HG02870 (cell line): ENCODE data around the gene ZNF415.
A peak's percentile ranks its signal among the peaks of the same experiment; 100 is the strongest.
"Not testable (repeated sequence)": the region's sequence is repeated elsewhere in the genome, so short reads cannot be mapped to it uniquely, and the experiment has no call there.

Experiments
- ATAC-seq: cut with Tn5 transposase; IDR thresholded peaks from one replicate; pipeline ENCODE4 v1.9.1; 2021; ENCODE audit warnings: mild to moderate bottlenecking, moderate library complexity; ENCODE audit not compliant: unreplicated experiment

Gene ZNF415

GRCh38 chr19:53103234-53104203, 29.2 kb downstream of the ZNF415 start, which contains the start of gene ZNF160:
TSS of gene ZNF160 (minus strand) at chr19:53103422. CDS start at chr19:53086276, 17,146 bp downstream.
- peak; percentile 90 for ATAC-seq

DNA sequence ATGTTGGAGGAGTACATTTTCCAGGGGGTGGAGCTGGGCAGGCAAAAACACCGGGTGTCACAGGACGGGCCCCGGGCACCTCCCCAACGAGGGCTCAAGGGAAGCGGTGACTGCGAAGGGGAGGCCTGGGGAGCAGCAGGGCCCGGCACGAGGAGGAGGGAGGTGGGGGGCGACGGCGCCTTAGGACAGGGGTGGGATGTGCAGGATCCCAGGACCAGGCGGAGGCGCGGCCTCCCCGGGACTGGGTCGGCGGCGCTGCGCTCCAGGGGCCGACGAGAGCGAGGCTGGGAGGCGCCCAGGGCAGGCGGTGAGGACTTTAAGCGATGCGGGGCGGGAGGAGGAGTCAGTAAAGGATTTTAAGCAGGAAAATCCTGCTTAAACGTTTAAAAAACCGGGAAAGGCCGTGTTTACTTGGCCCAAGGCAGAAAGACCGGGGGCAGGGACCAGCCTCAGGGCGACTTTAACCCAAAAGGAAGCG, 29.9 kb downstream of the ZNF415 start:
- ATAC-seq: peak; percentile 25

- ATAC-seq: no peak
These were observed 30.4 kb downstream of the ZNF415 start for GRCh38 chr19:53102206-53102755.

DNA sequence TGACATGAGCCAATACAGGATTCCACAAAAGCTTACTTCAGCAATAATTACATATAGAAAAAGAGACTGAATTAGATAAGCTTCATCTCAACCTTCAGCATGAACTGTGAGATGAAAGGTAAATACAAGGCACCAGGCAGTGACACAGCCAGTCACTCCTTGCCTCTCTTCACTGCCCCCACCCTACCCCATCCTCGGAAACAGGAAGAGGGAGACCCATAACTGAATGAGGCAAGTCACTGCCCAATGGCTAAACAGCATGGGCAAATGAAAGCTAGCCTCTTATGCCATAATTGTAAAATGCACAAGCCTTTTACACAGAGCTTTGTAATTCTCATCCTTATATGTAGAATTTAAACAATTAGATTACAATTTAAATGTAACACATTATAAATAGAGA, 31.2 kb downstream of the ZNF415 start:
- no peak for ATAC-seq

DNA sequence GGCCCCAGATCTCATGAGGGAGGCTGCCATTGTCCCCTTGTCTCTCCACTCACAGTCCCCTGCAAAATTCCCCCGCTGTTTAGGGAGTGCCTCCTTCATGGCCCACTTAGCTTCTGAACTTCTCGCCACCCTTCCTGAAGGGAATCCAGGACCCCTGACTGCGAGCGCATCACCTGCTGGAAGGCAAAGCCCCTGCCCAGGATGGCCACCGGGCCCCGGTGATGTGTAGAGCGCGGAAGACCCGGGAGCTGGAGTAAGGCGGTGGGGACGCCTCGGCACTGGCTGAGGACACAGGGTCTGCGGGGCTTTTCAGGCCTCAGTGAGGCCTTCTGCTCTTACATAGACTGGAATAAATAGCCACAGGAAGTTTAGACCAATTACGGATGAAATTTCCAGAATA, 34.1 kb downstream of the ZNF415 start:
- not testable (repeated sequence) for ATAC-seq

- not testable (repeated sequence) for ATAC-seq
These were observed 35.6 kb downstream of the ZNF415 start for GRCh38 chr19:53096982-53097690.

DNA sequence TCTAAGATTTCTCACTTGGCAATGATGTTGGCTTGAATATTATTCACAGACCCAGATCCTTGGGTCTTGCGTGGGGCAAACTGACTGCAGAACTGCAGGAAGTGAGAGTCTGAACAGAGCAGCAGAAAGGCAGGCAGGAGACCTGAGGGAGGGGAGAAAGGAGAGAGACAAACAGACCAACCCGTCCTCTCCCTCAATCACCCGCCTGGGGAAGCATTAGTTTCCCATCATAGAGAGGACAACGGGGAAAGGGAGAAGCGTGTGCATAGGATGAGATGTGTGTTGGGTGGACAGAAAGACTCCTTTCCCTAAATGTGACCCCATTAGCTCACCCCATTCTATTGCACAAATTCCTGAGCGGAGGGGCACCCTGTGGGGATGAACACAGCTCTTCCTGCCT, 36.1 kb downstream of the ZNF415 start:
- ATAC-seq: not testable (repeated sequence)

DNA sequence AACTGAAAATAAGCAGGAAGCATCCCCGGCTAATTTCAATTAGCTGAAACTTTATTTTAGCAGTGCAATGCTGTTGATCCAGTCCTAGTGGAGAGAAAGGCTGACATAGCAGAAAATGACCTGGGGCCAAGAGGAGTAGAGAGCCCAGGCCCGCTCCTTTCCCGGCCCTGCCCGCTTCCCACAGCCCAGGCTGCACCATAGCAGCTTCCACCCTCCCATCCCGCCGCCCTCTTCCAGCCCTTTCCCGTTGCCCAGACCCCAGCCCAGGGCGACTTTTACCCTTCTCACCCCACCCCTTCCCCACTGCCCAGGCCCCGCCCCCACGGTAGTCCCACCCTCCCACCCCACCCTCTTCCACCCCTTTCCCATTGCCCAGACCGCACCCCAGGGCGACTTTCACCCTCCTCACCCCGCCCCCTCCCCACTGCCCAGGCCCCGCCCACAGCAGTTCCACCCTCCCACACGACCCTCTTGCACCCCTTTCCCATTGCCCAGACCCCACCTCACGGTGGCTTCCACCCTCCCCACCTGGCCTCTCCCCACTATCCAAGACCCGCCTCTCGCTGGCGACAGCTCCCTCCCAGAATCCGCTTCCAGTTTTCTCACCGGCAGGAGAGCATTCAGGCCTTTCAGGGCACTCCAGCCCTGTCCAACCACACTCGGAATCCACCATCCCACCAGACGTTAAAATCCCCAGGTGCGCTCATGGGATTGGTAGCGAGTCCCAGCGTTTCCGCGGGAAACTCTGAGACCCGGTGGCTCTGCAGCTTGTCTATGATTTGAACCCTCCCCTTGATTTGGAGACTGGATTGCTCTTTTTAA, 37.7 kb downstream of the ZNF415 start:
- ATAC-seq: no peak

- no peak for ATAC-seq
These were observed 40.0 kb downstream of the ZNF415 start for GRCh38 chr19:53092723-53093122.

DNA sequence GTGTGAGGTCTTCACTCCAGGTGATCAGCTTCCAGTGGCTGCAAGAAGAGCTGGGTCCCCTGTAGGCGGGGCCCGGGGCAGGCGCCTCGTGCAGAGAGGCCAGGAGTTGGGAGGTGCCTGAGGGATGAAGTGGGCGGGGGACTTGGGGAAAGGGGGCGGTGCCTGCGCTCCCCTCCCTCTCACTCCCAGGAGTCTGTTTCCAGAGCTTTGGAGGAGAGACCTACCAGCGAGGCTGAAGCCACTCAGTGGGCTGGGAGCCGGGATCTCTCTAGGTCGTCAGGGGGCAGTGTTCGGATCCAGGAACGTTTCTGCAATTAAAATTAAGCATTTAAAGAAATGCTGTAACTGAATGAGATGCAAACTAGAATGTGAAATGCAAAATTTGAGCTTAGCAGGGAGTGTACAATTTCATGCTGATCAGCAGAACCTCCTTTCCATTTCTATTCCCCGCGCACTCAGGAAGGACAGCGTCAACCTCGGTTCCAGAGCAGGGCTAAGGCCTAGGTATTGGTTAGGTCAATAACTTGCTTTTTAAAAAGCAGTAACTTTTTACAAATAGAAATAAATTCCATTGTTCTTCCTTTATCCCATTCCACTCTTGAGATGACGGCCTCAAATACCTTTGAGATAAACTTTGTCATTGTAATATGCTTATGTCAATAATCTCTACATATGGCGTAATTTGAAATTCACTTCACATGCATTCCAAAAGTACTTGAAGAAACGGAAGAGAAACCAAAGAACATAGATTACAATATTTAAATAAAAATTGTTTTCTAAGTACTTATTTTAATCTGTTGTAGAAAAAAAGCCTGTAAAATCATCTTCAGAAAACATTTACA, 41.1 kb downstream of the ZNF415 start:
- ATAC-seq: no peak

DNA sequence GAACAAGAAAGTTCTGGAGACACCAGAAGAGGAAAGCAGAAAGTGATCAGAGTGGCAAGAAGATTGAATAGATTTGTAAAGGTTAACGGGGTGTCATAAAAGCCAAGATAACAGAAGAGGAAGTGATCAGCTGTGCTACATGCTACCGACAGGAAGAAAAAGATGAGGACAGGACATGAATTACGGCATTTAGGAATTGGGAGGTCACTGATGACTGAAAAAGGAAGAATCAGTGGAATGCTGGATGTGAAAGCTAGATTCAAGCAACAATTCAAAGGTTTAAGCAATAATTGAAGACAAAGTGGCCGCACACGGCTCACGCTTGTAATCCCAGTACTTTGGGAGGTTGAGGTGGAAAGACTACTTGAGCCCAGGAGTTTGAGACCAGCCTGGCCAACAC, 44.6 kb downstream of the ZNF415 start:
- no peak for ATAC-seq

- no peak for ATAC-seq
These were observed 45.8 kb downstream of the ZNF415 start for GRCh38 chr19:53086949-53087348.

DNA sequence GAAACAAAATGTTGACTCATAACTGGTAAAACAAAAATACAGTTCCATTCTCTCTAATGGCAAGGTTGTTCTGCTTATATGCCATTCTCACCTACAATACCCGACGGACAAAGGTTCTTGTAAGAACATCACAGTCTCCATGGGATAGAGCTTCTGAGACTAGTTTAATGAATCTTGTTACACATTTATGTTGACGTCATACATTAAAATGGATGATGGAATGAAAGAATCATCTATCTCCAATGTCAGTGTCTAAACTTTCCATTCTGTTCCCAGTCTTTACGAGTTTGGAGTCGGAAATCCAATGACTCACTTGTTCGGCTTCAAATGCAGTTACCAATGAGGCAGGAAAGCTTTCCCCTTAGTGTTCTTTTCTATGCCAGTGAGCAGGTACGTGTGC, 47.2 kb downstream of the ZNF415 start:
- no peak for ATAC-seq

GRCh38 chr19:53082929-53083328, 49.8 kb downstream of the ZNF415 start:
- no peak for ATAC-seq

- ATAC-seq: no peak
These were observed 53.3 kb downstream of the ZNF415 start for GRCh38 chr19:53079313-53079924.

DNA sequence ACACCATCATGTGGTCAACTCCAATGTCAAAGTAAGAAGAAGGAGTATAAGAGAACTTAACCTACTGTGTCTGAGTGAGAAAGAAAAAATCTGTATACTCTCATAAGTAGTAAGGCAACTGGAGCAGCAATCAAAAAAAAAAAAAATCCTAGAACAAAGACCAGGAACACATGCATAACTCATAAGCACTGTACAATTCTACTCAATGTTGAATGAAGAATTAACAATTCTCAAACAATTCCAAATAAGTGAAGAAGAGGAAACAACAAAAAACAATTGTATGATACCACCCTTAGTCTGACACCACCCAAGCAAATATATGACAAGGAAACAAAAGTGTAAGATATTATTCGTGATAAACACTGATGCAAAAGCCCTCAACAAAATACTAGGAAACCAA, 54.0 kb downstream of the ZNF415 start:
- ATAC-seq: no peak

DNA sequence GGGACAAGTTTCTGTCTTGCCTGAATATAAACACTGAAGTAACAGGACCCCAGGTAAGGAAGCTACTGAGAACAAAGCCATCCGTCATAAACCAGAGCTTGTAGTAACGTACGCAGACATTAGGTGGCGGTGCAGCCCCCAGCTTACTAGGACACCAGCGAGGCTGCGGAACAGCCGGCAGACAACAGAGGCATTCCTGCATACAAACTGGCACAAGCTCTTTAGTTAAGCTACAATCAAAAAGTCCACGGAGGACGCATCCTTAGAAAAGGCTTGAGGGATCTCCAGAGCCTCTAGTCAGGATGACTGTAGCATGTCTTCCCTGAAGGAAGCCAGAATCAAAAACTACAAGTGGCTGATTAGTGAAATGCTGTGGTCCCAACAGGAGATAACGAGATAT, 55.7 kb downstream of the ZNF415 start:
- ATAC-seq: no peak

DNA sequence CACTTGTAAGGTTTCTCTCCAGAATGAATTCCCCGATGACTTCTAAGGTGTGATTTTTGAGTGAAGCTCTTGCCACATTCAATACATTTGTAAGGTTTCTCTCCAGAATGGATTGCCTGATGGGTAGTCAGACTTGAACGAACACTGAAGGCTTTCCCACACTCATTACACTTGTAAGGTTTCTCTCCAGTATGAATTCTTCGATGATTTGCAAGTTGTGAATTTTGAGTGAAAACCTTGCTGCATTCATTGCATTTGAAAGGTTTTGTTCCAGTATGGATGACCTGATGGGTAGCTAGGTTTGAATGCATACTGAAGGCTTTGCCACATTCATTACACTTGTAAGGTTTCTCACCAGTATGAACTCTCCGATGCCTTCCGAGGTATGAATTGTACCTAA, 63.9 kb downstream of the ZNF415 start:
- no peak for ATAC-seq

DNA sequence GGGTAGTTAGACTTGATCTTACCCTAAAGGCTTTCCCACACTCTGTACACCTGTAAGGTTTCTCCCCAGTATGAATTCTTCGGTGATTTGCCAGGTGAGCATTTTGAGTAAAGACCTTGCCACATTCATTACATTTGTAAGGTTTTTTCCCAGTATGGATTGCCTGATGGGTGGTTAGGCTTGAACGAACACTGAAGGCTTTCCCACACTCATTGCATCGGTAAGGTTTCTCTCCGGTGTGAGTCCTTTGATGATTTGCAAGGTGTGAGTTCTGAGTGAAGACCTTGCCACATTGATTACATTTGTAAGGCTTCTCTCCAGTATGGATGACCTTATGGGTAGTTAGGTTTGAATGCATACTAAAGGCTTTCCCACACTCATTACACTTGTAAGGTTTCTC, 64.5 kb downstream of the ZNF415 start:
- ATAC-seq: no peak
